Measurements from ENCODE around the gene RGS6.

RGS6 gene

GRCh38 chr14:72562300-72562699, 630.1 kb downstream of the RGS6 start:
- no peak for TF ChIP-seq Cebpa-rat (IDR thresholded peaks at IDR 0.05)
- Histone ChIP-seq H3K4me3 (no peak overlapping the region), H3K9ac (no peak overlapping the region), H3K27me3 (no peaks in the 10 kb centered on the region), H3K27ac (no peak overlapping the region), H3K9me3 (no peaks in the 10 kb centered on the region), H3K4me1 (peaks cover 17% of the 10 kb centered on the region), H3K4me2 (no peak overlapping the region), H3K36me3 (no peaks in the 10 kb centered on the region), H4K20me1 (no peaks in the 10 kb centered on the region)

- H3K4me3 ChIP-seq: no peak overlapping the region
- H3K4me1 ChIP-seq: peaks cover 15% of the 10 kb centered on the region
- H3K36me3 ChIP-seq: no peaks in the 10 kb centered on the region
- H4K20me1 ChIP-seq: no peaks in the 10 kb centered on the region
- no peaks in the 10 kb centered on the region for H3K9me3 ChIP-seq
- H3K27ac ChIP-seq: no peak overlapping the region
- no peaks in the 10 kb centered on the region for H3K27me3 ChIP-seq
- 0 out of 2 replicates have a peak overlapping the region, but pooled peaks have one; percentile 6 for H3K4me2 ChIP-seq
- no peak for TF ChIP-seq Cebpa-rat (IDR thresholded peaks at IDR 0.05)
- H3K9ac ChIP-seq: no peak overlapping the region
These were observed 631.4 kb downstream of the RGS6 start for GRCh38 chr14:72563676-72564075.

DNA sequence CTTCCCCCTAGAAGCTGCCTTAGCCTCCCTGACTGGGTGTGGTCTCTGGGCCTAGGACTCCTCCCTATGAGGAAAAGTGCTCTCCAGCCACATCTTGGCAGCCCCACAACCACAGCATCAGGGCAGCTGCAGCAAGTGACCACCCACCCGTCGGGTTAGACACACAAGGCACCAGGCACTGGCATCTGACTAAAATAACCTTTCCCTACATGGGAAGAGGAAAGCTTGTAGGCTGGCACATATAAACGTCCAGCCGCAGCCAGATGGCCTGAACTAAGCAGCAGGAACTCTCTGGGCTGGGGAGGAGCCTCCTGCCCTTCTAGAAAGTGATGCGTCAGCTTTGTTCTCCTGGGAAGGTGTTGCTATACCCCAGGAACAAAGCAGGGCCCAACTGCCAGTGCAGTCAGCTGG, 632.9 kb downstream of the RGS6 start:
- no peaks in the 10 kb centered on the region for H4K20me1 ChIP-seq
- H3K27me3 ChIP-seq: no peaks in the 10 kb centered on the region
- H3K9ac ChIP-seq: no peak overlapping the region

GRCh38 chr14:72565917-72566316, 633.7 kb downstream of the RGS6 start:
- Histone ChIP-seq H3K27ac (no peak overlapping the region), H3K9ac (no peak overlapping the region), H3K36me3 (no peaks in the 10 kb centered on the region), H3K27me3 (no peaks in the 10 kb centered on the region), H3K4me1 (peaks cover 5% of the 10 kb centered on the region; the same call in 1 of the 2 replicates), H3K4me3 (no peak overlapping the region), H4K20me1 (no peaks in the 10 kb centered on the region), H3K4me2 (no peak overlapping the region), H3K9me3 (no peaks in the 10 kb centered on the region)
- no peak for TF ChIP-seq Cebpa-rat (IDR thresholded peaks at IDR 0.05)

More for the DNA sequence above, 632.9 kb downstream of the RGS6 start:
- Histone ChIP-seq H3K36me3 (no peaks in the 10 kb centered on the region), H3K9me3 (no peaks in the 10 kb centered on the region), H3K4me3 (no peak overlapping the region), H3K27ac (no peak overlapping the region), H3K4me1 (peaks cover 5% of the 10 kb centered on the region; the same call in 1 of the 2 replicates), H3K4me2 (no peak overlapping the region)
- no peak for TF ChIP-seq Cebpa-rat (IDR thresholded peaks at IDR 0.05)

GRCh38 chr14:72567226-72567625, 635.0 kb downstream of the RGS6 start:
- no peak overlapping the region for H3K9ac ChIP-seq
- peaks cover 5% of the 10 kb centered on the region; the same call in 1 of the 2 replicates for H3K4me1 ChIP-seq
- TF ChIP-seq Cebpa-rat (IDR thresholded peaks at IDR 0.05): no peak
- no peaks in the 10 kb centered on the region for H3K36me3 ChIP-seq
- H3K9me3 ChIP-seq: no peaks in the 10 kb centered on the region
- H3K27ac ChIP-seq: no peak overlapping the region
- no peaks in the 10 kb centered on the region for H4K20me1 ChIP-seq
- H3K27me3 ChIP-seq: no peaks in the 10 kb centered on the region
- no peak overlapping the region for H3K4me2 ChIP-seq
- H3K4me3 ChIP-seq: no peak overlapping the region

- Histone ChIP-seq H3K36me3 (no peaks in the 10 kb centered on the region), H3K4me1 (peaks cover 5% of the 10 kb centered on the region; the same call in 1 of the 2 replicates), H3K27me3 (no peaks in the 10 kb centered on the region), H3K9ac (no peak overlapping the region), H4K20me1 (no peaks in the 10 kb centered on the region), H3K27ac (no peak overlapping the region), H3K4me3 (no peak overlapping the region), H3K4me2 (no peak overlapping the region), H3K9me3 (no peaks in the 10 kb centered on the region)
- TF ChIP-seq Cebpa-rat (IDR thresholded peaks at IDR 0.05): no peak
These were observed 636.2 kb downstream of the RGS6 start for GRCh38 chr14:72568296-72568992.

DNA sequence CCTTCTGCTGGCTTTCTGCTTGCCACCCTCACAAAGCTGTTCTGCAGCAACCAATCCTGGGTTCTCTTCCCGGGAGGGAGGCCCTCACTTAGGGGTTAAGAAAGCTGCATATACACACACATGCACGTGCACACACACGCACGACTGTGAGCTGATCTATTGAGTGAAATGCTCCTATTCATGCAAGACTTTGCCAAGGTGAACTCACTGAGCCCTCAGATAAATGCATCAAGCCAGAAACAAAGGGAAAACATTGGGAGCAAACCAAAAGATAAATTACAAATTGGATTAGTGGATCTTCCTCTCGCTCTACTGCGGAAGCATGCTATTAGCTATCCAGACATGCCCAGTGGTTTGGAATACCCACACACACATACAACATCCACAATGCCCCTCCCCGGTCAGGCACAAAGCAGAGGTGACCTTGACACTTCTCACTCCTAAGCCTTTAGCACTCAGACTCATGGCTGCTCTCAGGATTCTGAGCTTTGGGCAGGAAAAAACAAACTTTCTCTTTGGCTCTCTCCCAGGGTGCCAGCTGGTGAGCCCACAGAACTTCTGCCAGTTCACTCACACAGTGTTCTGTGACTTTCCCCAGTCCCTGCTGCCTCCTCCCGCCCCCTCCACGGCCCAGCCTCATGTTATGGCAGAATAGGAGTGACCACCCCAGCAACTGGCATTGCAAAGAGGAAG, 641.6 kb downstream of the RGS6 start:
- H3K4me2 ChIP-seq: no peak overlapping the region
- H3K9ac ChIP-seq: no peak overlapping the region
- no peaks in the 10 kb centered on the region for H3K9me3 ChIP-seq
- no peak overlapping the region for H3K4me3 ChIP-seq
- H3K27ac ChIP-seq: no peak overlapping the region
- no peaks in the 10 kb centered on the region for H4K20me1 ChIP-seq
- no peak for TF ChIP-seq Cebpa-rat (IDR thresholded peaks at IDR 0.05)
- no peaks in the 10 kb centered on the region for H3K4me1 ChIP-seq
- H3K27me3 ChIP-seq: no peaks in the 10 kb centered on the region
- no peaks in the 10 kb centered on the region for H3K36me3 ChIP-seq

DNA sequence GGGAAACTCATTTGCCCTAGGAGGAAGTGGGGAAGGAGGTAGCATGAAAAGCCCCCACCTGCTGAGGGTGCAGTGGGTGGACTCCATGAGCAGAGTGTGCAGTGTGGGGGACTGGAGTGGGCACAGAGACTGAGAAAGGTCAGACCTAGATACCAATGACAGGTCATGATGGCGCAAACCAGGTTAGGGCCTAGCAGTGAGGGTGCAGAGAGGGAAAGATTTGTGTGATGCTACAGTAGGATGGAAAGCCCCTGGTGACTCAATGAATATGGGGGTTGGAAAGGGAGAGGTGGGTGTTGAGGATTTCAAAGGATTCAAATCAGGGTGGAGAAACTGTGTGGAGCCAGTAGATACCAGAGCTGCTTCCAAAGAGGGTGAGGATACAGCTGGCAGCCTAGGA, 642.5 kb downstream of the RGS6 start:
- H3K9ac ChIP-seq: no peak overlapping the region
- TF ChIP-seq Cebpa-rat (IDR thresholded peaks at IDR 0.05): no peak

DNA sequence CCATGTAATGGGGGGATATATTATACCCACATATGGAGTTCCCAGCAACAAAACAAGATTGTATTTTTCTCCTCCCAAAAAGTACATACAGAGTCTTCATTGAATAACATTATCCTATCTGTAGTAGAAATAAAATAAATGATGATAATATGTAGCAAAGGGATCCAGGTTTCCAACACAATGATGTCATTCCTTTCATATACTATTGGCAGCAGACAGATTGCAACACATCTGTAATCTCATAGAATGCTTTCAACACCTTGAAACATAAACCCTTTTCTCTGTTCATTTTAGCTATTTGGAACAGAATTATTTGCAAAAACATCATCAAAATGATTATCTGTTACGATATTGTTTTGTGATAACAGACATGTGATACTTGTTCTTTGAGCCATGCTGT, 644.0 kb downstream of the RGS6 start:
- Histone ChIP-seq H3K4me1 (no peaks in the 10 kb centered on the region), H3K27me3 (no peaks in the 10 kb centered on the region), H3K27ac (no peak overlapping the region), H3K36me3 (no peaks in the 10 kb centered on the region), H3K9me3 (no peaks in the 10 kb centered on the region), H3K4me3 (no peak overlapping the region), H3K4me2 (no peak overlapping the region), H4K20me1 (no peaks in the 10 kb centered on the region), H3K9ac (no peak overlapping the region)
- TF ChIP-seq Cebpa-rat (IDR thresholded peaks at IDR 0.05): no peak

More for the DNA sequence above, 642.5 kb downstream of the RGS6 start:
- Histone ChIP-seq H3K4me3 (no peak overlapping the region), H3K27me3 (no peaks in the 10 kb centered on the region), H3K9me3 (no peaks in the 10 kb centered on the region), H4K20me1 (no peaks in the 10 kb centered on the region), H3K36me3 (no peaks in the 10 kb centered on the region), H3K4me1 (no peaks in the 10 kb centered on the region), H3K27ac (no peak overlapping the region), H3K4me2 (no peak overlapping the region)

GRCh38 chr14:72577521-72577920, 645.3 kb downstream of the RGS6 start:
- Histone ChIP-seq H3K9ac (no peak overlapping the region), H3K4me3 (no peak overlapping the region), H4K20me1 (no peaks in the 10 kb centered on the region), H3K27me3 (no peaks in the 10 kb centered on the region), H3K9me3 (no peaks in the 10 kb centered on the region), H3K4me1 (no peaks in the 10 kb centered on the region), H3K27ac (no peak overlapping the region), H3K36me3 (no peaks in the 10 kb centered on the region), H3K4me2 (no peak overlapping the region)
- no peak for TF ChIP-seq Cebpa-rat (IDR thresholded peaks at IDR 0.05)
